Skeletal muscle satellite cell (primary cell): ENCODE results near the gene GPC6.

Experiments used
- H3K27me3 ChIP-seq: 2 replicates; pipeline ENCODE4 v1.7.0; 2013; ENCODE audit warnings: low read length; ENCODE audit not compliant: control insufficient read depth, insufficient read depth
- H3K36me3 ChIP-seq: 2 replicates; pipeline ENCODE4 v1.7.0; 2013; ENCODE audit warnings: mild to moderate bottlenecking, control low read depth, low read length; ENCODE audit not compliant: insufficient read depth
- H3K4me1 ChIP-seq: 2 replicates; pipeline ENCODE4 v1.7.0; 2013; ENCODE audit warnings: low read length; ENCODE audit not compliant: control insufficient read depth, insufficient read depth
- H3K4me2 ChIP-seq: 2 replicates; pipeline ENCODE4 v1.7.0; 2013; ENCODE audit warnings: mild to moderate bottlenecking, low read length
- H3K4me3 ChIP-seq: 2 replicates; pipeline ENCODE4 v1.7.0; 2013; ENCODE audit warnings: low read length
- H3K9ac ChIP-seq: 2 replicates; pipeline ENCODE4 v1.7.0; 2013; ENCODE audit warnings: mild to moderate bottlenecking, low read depth, low read length, moderate library complexity
- H3K9me3 ChIP-seq: replicated peaks from 2 replicates; pipeline ENCODE4 v1.7.0; 2013; ENCODE audit warnings: mild to moderate bottlenecking, control low read depth, low read length

Gene GPC6

DNA sequence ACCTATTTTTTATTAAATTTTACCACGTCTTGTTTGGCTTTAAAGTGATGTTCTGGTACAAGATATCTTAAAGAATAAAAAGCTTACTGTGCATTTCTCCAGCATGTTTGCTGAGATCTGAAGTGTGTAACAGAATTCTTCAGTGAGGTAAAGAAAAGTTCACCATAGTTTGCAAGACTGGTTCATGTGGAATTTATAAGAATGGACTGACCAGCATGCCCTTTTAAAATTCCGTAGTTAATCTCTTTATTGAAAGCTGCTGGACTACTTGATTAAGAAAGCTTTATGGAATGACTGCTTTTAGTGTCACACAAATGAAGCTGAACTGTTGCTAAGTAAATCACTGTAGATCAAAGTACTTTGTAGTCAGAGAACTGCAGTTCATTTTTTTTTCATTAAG, 119.2 kb downstream of the GPC6 start:
- H3K4me1 ChIP-seq: no peaks in the 10 kb centered on the region
- H3K4me2 ChIP-seq: no peak overlapping the region
- no peaks in the 10 kb centered on the region for H3K36me3 ChIP-seq
- H3K9me3 ChIP-seq: peaks cover 5% of the 10 kb centered on the region
- no peak overlapping the region for H3K4me3 ChIP-seq
- H3K27me3 ChIP-seq: no peaks in the 10 kb centered on the region
- H3K9ac ChIP-seq: no peak overlapping the region

DNA sequence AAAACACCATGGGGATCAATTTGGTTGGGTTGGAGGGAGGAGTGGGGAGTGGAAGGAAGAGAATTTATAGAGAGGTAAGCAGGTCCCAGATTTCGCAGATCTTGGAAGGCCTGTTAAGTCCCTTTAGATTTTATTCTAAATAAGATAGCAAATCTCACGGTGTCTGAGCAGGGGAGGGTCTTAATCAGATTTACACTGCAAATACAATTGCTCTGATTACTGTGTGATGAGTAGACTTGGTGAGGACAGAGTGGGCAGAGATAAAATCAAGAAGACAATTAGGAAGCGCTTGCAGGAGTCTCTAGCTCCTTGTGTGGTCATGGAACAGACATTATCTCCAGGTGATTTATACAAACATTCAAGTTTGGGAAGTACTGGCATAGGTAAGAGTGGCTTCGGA, 126.0 kb downstream of the GPC6 start:
- Histone ChIP-seq H3K4me3 (no peak overlapping the region), H3K9me3 (peaks cover 3% of the 10 kb centered on the region), H3K4me1 (no peaks in the 10 kb centered on the region), H3K4me2 (no peak overlapping the region), H3K9ac (no peak overlapping the region), H3K36me3 (no peaks in the 10 kb centered on the region), H3K27me3 (no peaks in the 10 kb centered on the region)

DNA sequence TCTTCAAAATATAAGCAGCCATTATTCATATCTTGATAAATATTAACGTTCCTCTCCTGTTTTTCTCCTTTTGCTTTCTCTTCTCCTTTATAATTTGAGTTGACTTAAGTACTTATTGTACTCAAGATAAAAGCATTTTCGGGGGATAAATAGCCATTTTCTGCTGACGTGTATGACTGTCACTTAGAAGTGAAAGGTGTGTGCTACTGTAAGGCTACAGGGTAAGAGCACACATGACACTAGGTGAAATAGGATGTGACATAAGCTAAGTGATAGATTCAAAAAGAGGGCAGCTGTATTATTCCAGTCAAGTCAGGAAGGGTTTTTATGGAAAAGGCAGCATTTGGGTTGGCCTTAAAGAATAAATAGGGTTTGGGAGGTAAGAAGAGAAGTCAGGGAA, 128.5 kb downstream of the GPC6 start:
- Histone ChIP-seq H3K9me3 (no peaks in the 10 kb centered on the region), H3K4me3 (no peak overlapping the region), H3K4me1 (no peaks in the 10 kb centered on the region), H3K27me3 (no peaks in the 10 kb centered on the region), H3K9ac (no peak overlapping the region), H3K4me2 (no peak overlapping the region), H3K36me3 (no peaks in the 10 kb centered on the region)

DNA sequence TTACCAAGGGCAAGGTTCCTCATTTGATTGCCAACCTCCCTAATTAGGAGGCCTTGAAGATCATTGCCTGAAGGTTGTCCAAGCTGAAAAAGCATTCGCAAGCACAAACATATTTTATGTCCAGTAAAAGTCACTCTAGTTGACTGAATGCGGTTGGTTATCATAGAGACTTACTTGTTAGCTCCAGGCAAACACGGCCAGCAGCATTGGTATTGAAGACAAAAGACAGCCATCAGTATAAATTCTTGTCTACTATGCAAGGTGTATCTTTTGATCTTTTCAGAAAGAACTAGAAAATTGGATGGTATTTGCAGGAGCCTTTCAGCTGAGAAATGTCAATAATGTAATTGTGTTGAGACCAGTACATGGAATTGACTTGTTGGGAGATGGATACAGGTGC, 129.9 kb downstream of the GPC6 start:
- H3K4me1 ChIP-seq: no peaks in the 10 kb centered on the region
- H3K27me3 ChIP-seq: no peaks in the 10 kb centered on the region
- no peak overlapping the region for H3K4me3 ChIP-seq
- no peaks in the 10 kb centered on the region for H3K9me3 ChIP-seq
- no peak overlapping the region for H3K9ac ChIP-seq
- H3K4me2 ChIP-seq: no peak overlapping the region
- H3K36me3 ChIP-seq: no peaks in the 10 kb centered on the region

DNA sequence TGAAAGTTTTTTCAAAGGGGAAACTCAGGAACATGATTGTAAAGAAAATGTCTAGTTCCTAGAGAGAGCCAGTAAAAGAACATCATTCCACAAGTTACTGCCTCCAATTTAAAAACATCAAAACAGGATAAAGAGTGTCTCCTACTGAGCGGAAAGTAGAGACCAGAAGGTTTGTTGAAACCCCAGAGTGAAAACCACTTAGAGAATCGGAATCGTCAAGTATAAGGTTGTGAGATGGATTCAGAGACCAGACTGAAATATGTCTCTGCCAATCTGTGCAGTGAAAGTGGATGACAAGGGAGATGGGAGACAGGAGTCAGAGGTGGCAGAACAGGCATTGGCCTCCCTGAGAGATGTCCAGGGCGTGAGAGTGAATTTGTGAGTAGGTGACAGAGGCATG, 133.4 kb downstream of the GPC6 start:
- no peaks in the 10 kb centered on the region for H3K9me3 ChIP-seq
- H3K4me2 ChIP-seq: no peak overlapping the region
- no peak overlapping the region for H3K4me3 ChIP-seq
- no peaks in the 10 kb centered on the region for H3K27me3 ChIP-seq
- H3K9ac ChIP-seq: no peak overlapping the region
- H3K4me1 ChIP-seq: peaks cover 3% of the 10 kb centered on the region
- H3K36me3 ChIP-seq: no peaks in the 10 kb centered on the region

DNA sequence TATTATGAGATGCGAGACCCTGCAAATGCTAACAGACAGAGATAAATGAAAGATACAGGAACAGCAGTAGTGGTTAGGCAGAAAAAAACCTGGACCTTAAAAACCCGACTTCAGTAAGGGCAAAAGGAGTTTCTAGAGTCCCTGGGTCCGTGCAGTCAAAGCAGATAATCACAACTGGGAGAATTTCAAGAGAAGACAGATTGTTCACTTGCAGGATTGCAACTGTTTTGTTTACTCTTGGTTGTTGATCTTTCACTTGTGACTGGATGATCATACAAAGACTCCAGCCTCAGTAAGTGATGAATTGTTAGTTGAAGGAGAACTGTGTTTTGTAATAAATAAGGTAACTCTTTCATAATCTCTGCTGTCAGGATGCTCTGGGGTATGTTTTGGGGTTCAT, 135.1 kb downstream of the GPC6 start:
- Histone ChIP-seq H3K4me3 (no peak overlapping the region), H3K4me1 (peaks cover 3% of the 10 kb centered on the region), H3K36me3 (no peaks in the 10 kb centered on the region), H3K9ac (no peak overlapping the region), H3K9me3 (no peaks in the 10 kb centered on the region), H3K4me2 (no peak overlapping the region), H3K27me3 (no peaks in the 10 kb centered on the region)

DNA sequence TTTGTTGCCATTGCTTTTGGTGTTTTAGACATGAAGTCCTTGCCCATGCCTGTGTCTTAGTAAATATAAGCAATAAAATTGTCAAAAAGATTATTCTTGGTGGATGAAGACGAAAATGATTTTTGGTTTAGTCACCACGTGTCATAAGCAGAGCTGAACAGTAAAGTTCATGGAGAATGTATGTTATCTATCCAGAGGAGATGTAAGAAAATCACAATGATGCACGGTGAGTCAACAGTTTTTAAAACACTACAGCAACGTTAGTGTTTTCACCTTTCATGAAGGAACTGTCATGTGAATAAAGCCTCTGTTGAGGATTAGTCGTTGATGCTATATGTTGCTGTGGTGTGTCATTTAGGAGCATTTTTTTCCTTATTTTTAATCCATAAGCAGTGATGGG, 137.6 kb downstream of the GPC6 start:
- Histone ChIP-seq H3K9ac (no peak overlapping the region), H3K27me3 (no peaks in the 10 kb centered on the region), H3K4me2 (no peak overlapping the region), H3K4me1 (peaks cover 3% of the 10 kb centered on the region), H3K36me3 (no peaks in the 10 kb centered on the region), H3K4me3 (no peak overlapping the region), H3K9me3 (no peaks in the 10 kb centered on the region)

DNA sequence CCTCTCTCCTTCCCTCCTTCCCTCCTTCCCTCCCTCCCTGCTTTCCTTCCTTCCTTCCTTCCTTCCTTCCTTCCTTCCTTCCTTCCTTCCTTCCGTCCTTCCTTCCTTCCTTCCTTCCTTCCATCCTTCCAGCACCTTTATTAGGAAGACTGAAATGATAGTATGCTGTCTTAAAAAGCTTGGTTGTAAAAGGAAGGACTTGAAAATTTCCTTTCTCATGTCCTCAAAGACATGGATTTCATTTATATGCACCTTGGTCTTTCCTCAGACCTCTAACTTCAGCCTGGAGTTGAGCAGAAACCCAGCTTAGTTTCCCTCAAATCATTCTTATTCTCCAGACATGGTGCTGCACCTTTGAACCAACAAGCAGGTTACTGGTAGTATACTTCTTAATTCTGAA, 141.7 kb downstream of the GPC6 start:
- H3K36me3 ChIP-seq: no peaks in the 10 kb centered on the region
- H3K4me1 ChIP-seq: peaks cover 3% of the 10 kb centered on the region
- no peak overlapping the region for H3K4me3 ChIP-seq
- H3K27me3 ChIP-seq: no peaks in the 10 kb centered on the region
- no peak overlapping the region for H3K4me2 ChIP-seq
- H3K9ac ChIP-seq: no peak overlapping the region
- H3K9me3 ChIP-seq: no peaks in the 10 kb centered on the region

DNA sequence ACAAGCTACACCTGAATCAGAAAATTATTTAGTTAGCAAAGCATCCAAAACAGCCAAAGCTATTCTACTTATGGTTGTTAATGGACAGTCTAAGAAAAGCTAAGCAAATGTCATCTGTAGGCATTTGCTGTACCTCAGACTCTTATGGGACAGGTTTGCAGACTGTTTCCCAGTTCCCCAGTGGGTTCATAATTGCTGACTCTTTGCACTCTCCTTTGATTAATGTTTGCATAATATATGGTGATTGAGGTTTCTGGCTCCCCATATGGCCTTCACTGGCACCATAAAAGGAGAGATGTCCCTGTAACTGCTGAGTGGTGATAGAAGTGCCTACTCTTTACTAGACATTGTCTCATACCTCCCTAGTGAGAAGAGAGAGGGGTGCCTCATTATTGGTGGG, 142.1 kb downstream of the GPC6 start:
- Histone ChIP-seq H3K9ac (no peak overlapping the region), H3K9me3 (no peaks in the 10 kb centered on the region), H3K4me2 (no peak overlapping the region), H3K36me3 (no peaks in the 10 kb centered on the region), H3K4me1 (peaks cover 3% of the 10 kb centered on the region), H3K27me3 (no peaks in the 10 kb centered on the region), H3K4me3 (no peak overlapping the region)

DNA sequence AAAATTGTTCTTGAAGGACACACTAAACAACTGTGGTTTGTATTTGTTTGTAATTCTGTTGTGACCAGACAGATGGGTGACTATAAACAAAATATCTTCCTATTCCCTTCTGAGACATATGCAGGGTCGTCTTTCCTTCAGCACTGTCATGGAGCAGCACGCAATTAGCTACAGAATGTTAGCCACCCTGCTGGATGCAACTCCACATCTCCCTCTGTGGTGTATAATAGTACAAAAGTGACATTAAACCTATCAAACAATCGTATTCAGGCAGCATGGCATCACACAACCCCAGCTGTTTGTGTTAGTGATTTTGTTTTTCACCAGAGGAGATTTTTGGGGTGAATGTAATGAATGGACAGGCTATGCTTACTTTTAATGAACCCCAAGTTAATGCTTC, 146.2 kb downstream of the GPC6 start:
- H3K27me3 ChIP-seq: no peaks in the 10 kb centered on the region
- no peaks in the 10 kb centered on the region for H3K4me1 ChIP-seq
- H3K36me3 ChIP-seq: no peaks in the 10 kb centered on the region
- no peaks in the 10 kb centered on the region for H3K9me3 ChIP-seq
- no peak overlapping the region for H3K9ac ChIP-seq
- H3K4me3 ChIP-seq: no peak overlapping the region
- no peak overlapping the region for H3K4me2 ChIP-seq

DNA sequence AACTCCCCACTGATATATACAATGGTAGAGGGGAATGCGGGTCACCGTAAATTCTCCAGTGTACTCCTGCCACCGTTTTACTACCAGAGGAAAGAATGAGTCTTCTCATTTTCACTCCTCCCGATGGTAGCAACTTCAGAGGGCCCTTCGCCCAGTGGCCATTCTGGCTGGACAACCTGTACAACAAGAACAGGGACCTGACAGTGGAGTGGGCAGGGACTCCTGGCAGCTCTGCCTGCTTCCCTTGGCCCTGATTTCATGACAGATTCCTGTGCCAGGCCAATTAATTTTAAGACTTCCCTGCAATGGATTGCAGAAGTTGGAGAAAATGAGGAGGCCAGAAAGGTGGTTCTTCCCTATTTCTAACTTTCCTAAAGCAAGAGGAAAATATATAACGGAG, 148.9 kb downstream of the GPC6 start:
- Histone ChIP-seq H3K4me3 (no peak overlapping the region), H3K4me1 (no peaks in the 10 kb centered on the region), H3K9me3 (no peaks in the 10 kb centered on the region), H3K36me3 (no peaks in the 10 kb centered on the region), H3K4me2 (no peak overlapping the region), H3K9ac (no peak overlapping the region), H3K27me3 (no peaks in the 10 kb centered on the region)

DNA sequence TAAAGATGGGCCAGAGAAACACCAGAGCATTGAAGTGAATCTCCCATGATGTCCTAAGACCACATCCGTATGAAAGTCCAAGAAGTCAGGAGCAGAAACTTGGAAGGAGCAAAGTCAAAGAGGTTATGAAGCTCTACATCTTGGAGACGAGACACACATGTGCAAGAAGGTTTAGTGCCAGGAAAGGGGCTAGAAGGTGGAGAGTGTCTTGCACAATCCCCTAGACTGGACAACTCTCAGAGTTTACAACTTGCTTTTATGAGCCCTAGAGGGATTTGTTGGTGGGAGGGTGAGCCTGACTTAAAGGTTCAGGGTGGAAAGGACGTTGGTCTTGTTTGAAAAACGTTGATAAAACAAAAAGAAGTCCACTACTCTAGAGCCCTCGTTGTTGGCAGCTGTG, 150.6 kb downstream of the GPC6 start:
- Histone ChIP-seq H3K9me3 (no peaks in the 10 kb centered on the region), H3K36me3 (no peaks in the 10 kb centered on the region), H3K9ac (no peak overlapping the region), H3K4me2 (no peak overlapping the region), H3K4me3 (no peak overlapping the region), H3K4me1 (no peaks in the 10 kb centered on the region), H3K27me3 (no peaks in the 10 kb centered on the region)

DNA sequence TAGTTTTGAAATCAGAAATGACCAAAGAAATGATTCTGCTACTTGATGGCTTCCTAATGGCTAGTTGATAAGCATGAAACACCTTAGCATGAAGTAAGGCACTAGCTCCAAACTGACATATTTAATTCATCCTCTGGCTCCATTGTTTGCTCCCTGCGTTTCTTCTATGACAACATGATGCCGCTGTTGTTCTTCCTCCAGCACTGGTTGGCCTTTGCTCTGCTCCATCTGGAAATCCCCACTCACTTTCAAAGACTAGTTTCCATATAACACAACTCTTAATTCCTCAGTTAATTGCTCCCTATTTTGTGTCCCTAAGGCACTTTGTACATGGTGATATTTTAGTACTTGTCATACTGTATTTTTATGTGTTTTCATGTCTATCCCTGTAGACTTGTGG, 151.6 kb downstream of the GPC6 start:
- Histone ChIP-seq H3K4me1 (no peaks in the 10 kb centered on the region), H3K4me3 (no peak overlapping the region), H3K36me3 (no peaks in the 10 kb centered on the region), H3K4me2 (no peak overlapping the region), H3K9ac (no peak overlapping the region), H3K9me3 (no peaks in the 10 kb centered on the region), H3K27me3 (no peaks in the 10 kb centered on the region)
